Bone marrow (tissue), 2 donors: ENCODE results near the gene RPS26.

Experiments
- DNase-seq, 2 donors: peaks; one replicate each; lab custom pipeline; 2025; lab: John Stamatoyannopoulos, UW

RPS26 gene

DNA sequence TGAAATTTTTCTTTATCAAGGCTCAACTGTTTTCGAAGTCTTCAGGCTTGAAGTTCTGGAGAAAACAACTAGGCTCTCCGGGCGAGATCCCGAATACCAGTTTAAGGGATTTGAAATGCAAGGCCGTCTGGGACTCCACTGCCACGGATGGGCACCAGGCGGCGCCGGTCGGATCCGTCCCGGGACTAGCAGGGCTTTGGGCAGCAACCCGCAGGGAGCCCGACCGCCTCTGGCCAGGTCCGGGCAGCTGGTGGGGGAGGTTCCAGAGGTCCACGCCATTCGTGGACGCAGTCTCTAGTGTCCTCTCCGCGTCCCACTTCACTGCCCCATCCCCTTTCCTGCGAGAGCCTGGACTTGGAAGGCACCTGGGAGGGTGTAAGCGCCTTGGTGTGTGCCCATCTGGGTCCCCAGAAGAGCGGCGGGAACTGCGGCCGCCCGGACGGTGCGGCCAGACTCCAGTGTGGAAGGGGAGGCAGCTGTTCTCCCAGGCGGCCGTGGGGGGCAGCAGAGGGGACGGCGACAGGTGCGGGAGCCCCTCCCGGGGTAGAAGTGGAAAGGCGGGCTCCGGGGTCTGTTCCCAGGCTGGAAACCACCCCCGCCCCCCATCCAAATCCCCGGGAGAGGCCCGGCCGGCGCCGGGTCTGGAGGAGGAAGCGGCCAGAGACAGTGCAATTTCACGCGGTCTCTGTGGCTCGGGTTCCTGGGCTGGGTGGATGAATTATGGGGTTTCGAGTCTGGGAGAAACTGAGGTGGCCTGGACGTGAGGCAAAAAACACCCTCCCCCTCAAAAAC is 37.4 kb downstream of the RPS26 start:
- peak; percentile 4 to 49 for DNase-seq

DNA sequence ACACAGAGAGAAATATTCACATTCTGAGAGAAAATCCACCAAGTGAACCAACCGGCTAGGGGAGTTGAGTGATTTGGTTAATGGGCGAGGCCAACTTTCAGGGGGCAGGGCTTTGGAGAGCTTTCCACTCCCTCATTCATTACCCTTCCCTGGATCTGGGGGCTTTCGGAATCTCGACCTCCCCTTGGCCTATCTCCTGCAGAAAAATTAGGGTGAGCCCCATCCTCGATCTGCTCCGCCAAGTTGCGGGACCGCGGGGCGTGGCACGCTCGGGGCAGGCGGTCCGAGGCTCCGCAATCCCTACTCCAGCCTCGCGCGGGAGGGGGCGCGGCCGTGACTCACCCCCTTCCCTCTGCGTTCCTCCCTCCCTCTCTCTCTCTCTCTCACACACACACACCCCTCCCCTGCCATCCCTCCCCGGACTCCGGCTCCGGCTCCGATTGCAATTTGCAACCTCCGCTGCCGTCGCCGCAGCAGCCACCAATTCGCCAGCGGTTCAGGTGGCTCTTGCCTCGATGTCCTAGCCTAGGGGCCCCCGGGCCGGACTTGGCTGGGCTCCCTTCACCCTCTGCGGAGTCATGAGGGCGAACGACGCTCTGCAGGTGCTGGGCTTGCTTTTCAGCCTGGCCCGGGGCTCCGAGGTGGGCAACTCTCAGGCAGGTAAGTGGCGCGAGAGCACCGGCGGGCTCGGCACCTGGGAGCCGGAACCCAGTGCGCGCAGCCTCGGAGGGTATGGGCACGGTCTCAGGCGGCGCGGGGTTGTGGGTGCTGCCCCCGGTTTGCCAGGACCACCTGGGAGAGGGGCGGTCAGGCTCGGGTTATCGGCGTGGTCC is 38.2 kb downstream of the RPS26 start, which contains the start of gene ERBB3:
TSS of gene ERBB3 (plus strand) at position 443 of the 833 bp plus-strand sequence. CDS start at position 579, 136 bp downstream.
- DNase-seq = peak; percentile 66 to 67

- no peak for DNase-seq
These were observed 38.9 kb downstream of the RPS26 start for GRCh38 chr12:56080556-56081138.

DNA sequence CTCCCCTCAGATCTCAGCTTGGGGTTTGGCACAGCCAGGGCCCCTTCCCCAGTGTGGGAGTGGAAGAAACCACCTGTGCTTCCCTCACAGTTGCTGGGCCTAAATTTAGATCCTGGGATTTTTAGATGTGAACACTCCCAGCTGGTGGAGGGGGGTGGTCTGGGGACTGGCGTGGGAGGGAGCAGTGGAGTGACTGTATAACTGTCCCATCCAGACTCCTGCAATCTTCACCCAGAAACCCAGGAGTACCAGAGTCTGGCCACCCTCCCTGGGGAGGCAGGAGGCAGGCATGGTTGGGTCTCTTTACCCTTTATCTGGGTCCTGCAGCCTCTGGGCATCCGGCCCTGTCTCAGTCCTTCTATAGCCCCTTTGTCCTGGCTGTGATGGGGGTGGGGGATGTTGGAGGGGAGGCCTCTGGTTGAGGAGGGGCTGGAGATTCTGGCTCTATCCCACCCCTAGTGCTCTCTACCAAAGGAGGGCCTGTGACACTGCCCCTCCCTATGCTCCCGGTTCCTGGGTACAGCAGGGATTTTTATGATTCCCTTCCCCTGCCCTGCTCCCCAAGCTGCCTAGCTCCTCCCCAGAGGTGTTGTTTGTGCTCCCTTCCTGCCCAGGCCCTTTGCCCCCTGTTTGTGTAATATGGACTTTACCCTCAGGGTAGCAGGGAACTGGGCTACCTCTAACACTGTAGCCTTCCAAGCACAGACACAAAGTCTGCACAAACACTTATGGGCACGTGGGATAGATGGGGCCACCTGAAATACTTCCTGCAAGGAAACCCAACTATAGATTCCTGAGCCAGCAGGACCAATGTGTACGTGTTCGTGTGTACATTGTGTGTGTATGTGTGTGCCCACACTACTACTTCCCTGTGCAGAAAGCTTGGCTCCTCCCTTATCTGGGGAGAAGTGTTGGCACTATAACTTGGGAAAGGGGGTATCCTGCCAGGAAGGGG is 40.0 kb downstream of the RPS26 start:
- no peak for DNase-seq

DNA sequence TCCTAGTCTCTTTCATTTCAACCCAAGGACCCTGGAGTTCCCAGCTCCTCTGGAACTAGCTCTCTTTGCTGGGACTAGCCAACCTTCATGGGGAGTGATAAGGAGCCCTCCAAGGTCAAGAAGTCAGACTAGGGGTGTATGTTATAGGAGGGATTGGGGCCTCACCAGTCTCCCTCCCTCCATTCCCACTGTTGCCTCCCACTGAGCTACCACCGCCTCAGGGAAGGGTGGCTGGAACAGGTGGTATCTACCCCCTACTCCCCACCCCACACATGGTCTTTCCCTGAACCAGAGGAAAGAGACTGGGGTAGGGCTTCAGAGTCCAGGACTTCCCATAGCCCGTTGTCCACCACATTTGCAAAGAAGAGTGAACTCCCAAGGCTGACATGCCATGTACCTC is 40.7 kb downstream of the RPS26 start:
- DNase-seq = no peak

- DNase-seq = no peak
These were observed 41.2 kb downstream of the RPS26 start for GRCh38 chr12:56082967-56083366.

DNA sequence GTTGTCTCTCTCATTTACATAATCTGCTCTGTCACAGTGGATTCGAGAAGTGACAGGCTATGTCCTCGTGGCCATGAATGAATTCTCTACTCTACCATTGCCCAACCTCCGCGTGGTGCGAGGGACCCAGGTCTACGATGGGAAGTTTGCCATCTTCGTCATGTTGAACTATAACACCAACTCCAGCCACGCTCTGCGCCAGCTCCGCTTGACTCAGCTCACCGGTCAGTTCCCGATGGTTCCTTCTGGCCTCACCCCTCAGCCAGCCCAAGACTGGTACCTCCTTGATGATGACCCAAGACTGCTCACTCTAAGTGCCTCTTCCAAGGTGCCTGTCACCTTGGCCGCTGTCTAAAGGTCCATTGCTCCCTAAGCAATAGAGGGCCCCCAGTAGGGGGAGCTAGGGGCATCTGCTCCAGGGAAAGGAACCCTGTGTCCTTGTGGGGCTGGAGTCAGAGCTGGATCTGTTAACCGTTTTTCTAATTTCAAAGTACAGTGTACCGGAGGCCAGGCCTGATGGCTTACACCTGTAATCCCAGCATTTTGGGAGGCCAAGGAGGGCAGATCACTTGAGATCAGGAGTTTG is 43.3 kb downstream of the RPS26 start:
- no peak for DNase-seq

DNA sequence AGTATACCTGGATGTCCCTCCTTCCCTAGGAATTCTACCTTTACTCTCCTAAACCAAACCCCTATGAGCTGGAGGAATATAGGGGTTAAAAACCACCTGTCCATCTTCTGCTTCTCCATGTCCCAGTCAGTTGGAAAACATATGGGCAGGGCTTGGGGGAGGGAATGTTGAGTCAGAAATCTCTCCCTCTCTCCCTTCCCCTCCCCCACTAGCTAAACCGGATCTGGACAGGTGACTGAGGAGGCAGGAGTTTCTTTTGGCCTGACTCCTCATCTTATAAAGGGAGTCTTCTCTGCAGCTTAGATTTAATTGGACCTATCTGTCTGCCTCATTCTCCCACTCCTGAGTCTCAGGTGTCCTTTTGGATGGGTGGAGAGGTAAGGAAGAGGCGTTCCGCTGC is 44.4 kb downstream of the RPS26 start:
- DNase-seq = no peak

- DNase-seq = no peak
These were observed 44.9 kb downstream of the RPS26 start for GRCh38 chr12:56086608-56087007.

DNA sequence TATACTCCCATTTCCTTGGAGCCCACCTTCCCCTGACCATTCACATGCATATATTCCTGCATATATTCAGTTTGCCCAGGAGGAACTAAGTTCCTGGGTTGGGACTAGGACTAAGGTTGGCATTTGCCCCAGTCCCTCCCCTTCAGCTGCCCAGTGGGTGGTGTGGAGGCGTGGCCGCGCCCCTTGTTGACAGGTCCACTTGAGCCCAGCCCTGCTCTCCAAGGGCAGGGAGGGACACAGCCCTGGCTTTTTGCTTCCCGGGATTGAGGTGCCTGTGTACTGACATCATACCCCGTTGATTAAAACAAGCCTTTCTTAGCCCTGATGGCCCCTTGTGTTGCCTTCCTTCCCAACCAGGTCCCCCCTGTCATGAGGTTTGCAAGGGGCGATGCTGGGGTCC is 45.5 kb downstream of the RPS26 start:
- DNase-seq = no peak
